ENCODE results near the gene GREB1. TPM values are rescaled to one million over a fixed set of nuclear protein-coding genes. Genes with fewer than 3 reads are reported as not detected.
"Not testable (repeated sequence)": the region's sequence is repeated elsewhere in the genome, so short reads cannot be mapped to it uniquely, and the experiment has no call there.

The GREB1 gene
- total RNA-seq, 2 donors from 2014 or later = 3.1 to 7.6 TPM

- no peak for DNase-seq (ENCODE audit: low spot score)
- no peak overlapping the region for H3K27ac ChIP-seq
- no peak for TF ChIP-seq CTCF (IDR thresholded peaks at IDR 0.05)
Measured at GRCh38 chr2:11657646-11658045, 123.8 kb downstream of the GREB1 start.

GRCh38 chr2:11658208-11659114 lies 124.6 kb downstream of the GREB1 start:
- Histone ChIP-seq H3K27me3 (no peaks in the 10 kb centered on the region), H3K36me3 (no peaks in the 10 kb centered on the region), H3K4me3 (no peak overlapping the region), H3K4me1 (no peaks in the 10 kb centered on the region), H3K27ac (no peak overlapping the region), H3K9me3 (no peaks in the 10 kb centered on the region)
- DNase-seq (ENCODE audit: low spot score) = no peak
- no peak for TF ChIP-seq CTCF (IDR thresholded peaks at IDR 0.05)

More at GRCh38 chr2:11657646-11658045, 123.8 kb downstream of the GREB1 start:
- Histone ChIP-seq H3K4me1 (no peaks in the 10 kb centered on the region), H3K9me3 (no peaks in the 10 kb centered on the region), H3K4me3 (no peak overlapping the region), H3K36me3 (no peaks in the 10 kb centered on the region), H3K27me3 (no peaks in the 10 kb centered on the region)

GRCh38 chr2:11659115-11659475 lies 125.2 kb downstream of the GREB1 start:
- H3K9me3 ChIP-seq = no peaks in the 10 kb centered on the region
- H3K27ac ChIP-seq = no peak overlapping the region
- no peaks in the 10 kb centered on the region for H3K36me3 ChIP-seq
- no peak for DNase-seq (ENCODE audit: low spot score)
- H3K27me3 ChIP-seq = no peaks in the 10 kb centered on the region
- H3K4me1 ChIP-seq = no peaks in the 10 kb centered on the region
- H3K4me3 ChIP-seq = no peak overlapping the region
- TF ChIP-seq CTCF (IDR thresholded peaks at IDR 0.05) = no peak

GRCh38 chr2:11659851-11660250 lies 126.0 kb downstream of the GREB1 start:
- no peak overlapping the region for H3K27ac ChIP-seq
- no peak for DNase-seq (ENCODE audit: low spot score)
- TF ChIP-seq CTCF (IDR thresholded peaks at IDR 0.05) = no peak

GRCh38 chr2:11660396-11660795 lies 126.6 kb downstream of the GREB1 start:
- H3K36me3 ChIP-seq; DNase-seq (ENCODE audit: low spot score); H3K27ac ChIP-seq; H3K27me3 ChIP-seq; H3K9me3 ChIP-seq; H3K4me1 ChIP-seq; H3K4me3 ChIP-seq: not testable (repeated sequence)

More at GRCh38 chr2:11659851-11660250, 126.0 kb downstream of the GREB1 start:
- no peaks in the 10 kb centered on the region for H3K36me3 ChIP-seq
- no peaks in the 10 kb centered on the region for H3K27me3 ChIP-seq
- H3K4me1 ChIP-seq = no peaks in the 10 kb centered on the region
- H3K9me3 ChIP-seq = no peaks in the 10 kb centered on the region
- H3K4me3 ChIP-seq = no peak overlapping the region

GRCh38 chr2:11661891-11662435 lies 128.1 kb downstream of the GREB1 start:
- H3K36me3 ChIP-seq = no peaks in the 10 kb centered on the region
- H3K9me3 ChIP-seq = no peaks in the 10 kb centered on the region
- H3K27ac ChIP-seq = no peak overlapping the region
- DNase-seq (ENCODE audit: low spot score) = no peak
- no peak overlapping the region for H3K4me3 ChIP-seq
- TF ChIP-seq CTCF (IDR thresholded peaks at IDR 0.05) = no peak
- H3K4me1 ChIP-seq = no peaks in the 10 kb centered on the region
- H3K27me3 ChIP-seq = no peaks in the 10 kb centered on the region
